ENCODE results near the gene PPP1R37. TPM values are rescaled to one million over a fixed set of nuclear protein-coding genes. Genes with fewer than 3 reads are reported as not detected.

PPP1R37 gene
- total and polyA plus RNA-seq, 12 donors: 12.5 to 38.3 (median 16.8) TPM

GRCh38 chr19:45186509-45187334, 93.7 kb downstream of the PPP1R37 start:
- Histone ChIP-seq H3K27ac (no peak overlapping the region), H3K36me3 (peaks cover 0 to 6% (median 0%) of the 10 kb centered on the region in 9 donors), H3K27me3 (no peaks in the 10 kb centered on the region), H3K4me1 (peaks cover 0 to 17% (median 0%) of the 10 kb centered on the region in 9 donors), H3K4me3 (no peak overlapping the region), H3K9me3 (peaks cover 0 to 8% (median 0%) of the 10 kb centered on the region in 11 donors)
- intact Hi-C loops (cut with DNase I): loop anchor here in 3 of 10 donors (5.0 to 10.0 kb wide), 3 partner anchors 58 to 169 kb away; partner anchors contain the start of genes EXOC3L2 (in 1 of the 3) and PPP1R37 (in 1 of the 3)
- 89 to 91% methylated on average over 12 of the region's 12 CpGs for WGBS, 2 donors
- peak in 1 of 8 donors; percentile 14 for ATAC-seq
- no peak for DNase-seq
- TF ChIP-seq CTCF (IDR thresholded peaks at IDR 0.05): no peak

- DNase-seq: no peak
- whole genome bisulfite sequencing, 2 donors: 42 to 46% methylated on average over 12 of the region's 12 CpGs
- intact Hi-C loops (cut with DNase I): loop anchor here in 3 of 10 donors (5.0 to 10.0 kb wide), 3 partner anchors 57 to 170 kb away; partner anchors contain the start of genes EXOC3L2 (in 1 of the 3) and PPP1R37 (in 1 of the 3)
These were observed 94.6 kb downstream of the PPP1R37 start for GRCh38 chr19:45187421-45188100.

GRCh38 chr19:45189971-45190370, 97.0 kb downstream of the PPP1R37 start:
- H3K27ac ChIP-seq: no peak overlapping the region
- H3K9me3 ChIP-seq: peaks cover 0 to 8% (median 0%) of the 10 kb centered on the region in 11 donors
- peaks cover 0 to 2% (median 0%) of the 10 kb centered on the region in 9 donors for H3K4me1 ChIP-seq
- intact Hi-C loops (cut with DNase I): loop anchor here in 5 of 10 donors (5.0 to 10.0 kb wide), 4 partner anchors 55 to 173 kb away; partner anchors contain the start of genes EXOC3L2 (in 2 of the 5) and PPP1R37 (in 1 of the 5)
- no peak overlapping the region for H3K4me3 ChIP-seq
- H3K27me3 ChIP-seq: no peaks in the 10 kb centered on the region
- WGBS, 2 donors: 70 to 84% methylated on average over 1 of the region's 1 CpG
- DNase-seq (no peak), ATAC-seq (no peak)
- TF ChIP-seq CTCF (IDR thresholded peaks at IDR 0.05): no peak
- no peaks in the 10 kb centered on the region for H3K36me3 ChIP-seq

More at GRCh38 chr19:45187421-45188100, 94.6 kb downstream of the PPP1R37 start:
- Histone ChIP-seq H3K36me3 (no peaks in the 10 kb centered on the region), H3K27me3 (no peaks in the 10 kb centered on the region), H3K9me3 (peaks cover 0 to 8% (median 0%) of the 10 kb centered on the region in 11 donors), H3K4me1 (peaks cover 0 to 12% (median 0%) of the 10 kb centered on the region in 9 donors), H3K27ac (no peak overlapping the region), H3K4me3 (no peak overlapping the region)
- peak in 8 of 9 donors; percentile 41 to 67 (median 58) for TF ChIP-seq CTCF (IDR thresholded peaks at IDR 0.05)
- ATAC-seq: peak in 5 of 8 donors; percentile 23 to 56 (median 32)

GRCh38 chr19:45191375-45191774, 98.4 kb downstream of the PPP1R37 start:
- no peak overlapping the region for H3K4me3 ChIP-seq
- no peak for TF ChIP-seq CTCF (IDR thresholded peaks at IDR 0.05)

More at GRCh38 chr19:45191375-45191774, 98.4 kb downstream of the PPP1R37 start:
- no peaks in the 10 kb centered on the region for H3K4me1 ChIP-seq
- DNase-seq (no peak), ATAC-seq (no peak)
- no peak overlapping the region for H3K27ac ChIP-seq
- H3K27me3 ChIP-seq: no peaks in the 10 kb centered on the region
- intact Hi-C loops (cut with DNase I): loop anchor here in 2 of 10 donors (10.0 kb wide), 2 partner anchors 53 to 143 kb away; partner anchors contain the start of gene EXOC3L2 (in 1 of the 2)
- H3K36me3 ChIP-seq: no peaks in the 10 kb centered on the region
- peaks cover 0 to 8% (median 0%) of the 10 kb centered on the region in 11 donors for H3K9me3 ChIP-seq
- 92 to 93% methylated on average over 4 of the region's 4 CpGs for WGBS, 2 donors
